ENCODE data around the gene IFITM10.
A peak's percentile ranks its signal among the peaks of the same experiment; 100 is the strongest.

The IFITM10 gene

DNA sequence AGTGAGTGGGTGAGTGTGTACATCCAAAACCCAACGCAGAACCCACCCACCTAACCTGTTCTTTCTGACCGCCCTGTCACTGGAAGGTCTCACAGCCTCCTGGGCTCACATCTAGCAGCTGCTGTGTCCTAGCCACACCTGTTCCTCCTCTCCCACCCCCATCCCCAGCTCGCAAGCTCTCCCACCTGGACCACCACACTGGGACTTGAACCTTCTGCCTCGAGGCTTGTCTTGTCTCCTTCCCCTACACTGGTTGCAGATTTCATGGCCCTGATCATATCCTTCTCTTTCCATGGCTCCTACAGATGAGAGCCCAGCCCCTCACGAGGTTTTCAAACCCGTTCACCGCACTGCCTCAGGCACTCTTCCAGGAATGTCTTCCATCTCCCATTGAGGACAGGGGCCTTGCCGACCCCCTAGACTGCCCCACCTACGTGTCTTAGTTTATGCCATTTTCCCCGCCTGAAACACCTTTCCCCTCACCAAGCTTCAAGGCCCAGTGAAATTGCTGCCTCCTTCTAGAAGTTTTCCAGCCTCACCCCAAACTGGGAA is 6.7 kb downstream of the IFITM10 start:
- Mint-ChIP-seq H3K27ac (no peak overlapping the region), H3K4me1 (no peaks in the 10 kb centered on the region), H3K9me3 (peaks cover 5 to 8% of the 10 kb centered on the region in 2 donors), H3K4me3 (no peak overlapping the region), H3K27me3 (no peaks in the 10 kb centered on the region)
- DNase-seq (no peak), ATAC-seq (no peak)

DNA sequence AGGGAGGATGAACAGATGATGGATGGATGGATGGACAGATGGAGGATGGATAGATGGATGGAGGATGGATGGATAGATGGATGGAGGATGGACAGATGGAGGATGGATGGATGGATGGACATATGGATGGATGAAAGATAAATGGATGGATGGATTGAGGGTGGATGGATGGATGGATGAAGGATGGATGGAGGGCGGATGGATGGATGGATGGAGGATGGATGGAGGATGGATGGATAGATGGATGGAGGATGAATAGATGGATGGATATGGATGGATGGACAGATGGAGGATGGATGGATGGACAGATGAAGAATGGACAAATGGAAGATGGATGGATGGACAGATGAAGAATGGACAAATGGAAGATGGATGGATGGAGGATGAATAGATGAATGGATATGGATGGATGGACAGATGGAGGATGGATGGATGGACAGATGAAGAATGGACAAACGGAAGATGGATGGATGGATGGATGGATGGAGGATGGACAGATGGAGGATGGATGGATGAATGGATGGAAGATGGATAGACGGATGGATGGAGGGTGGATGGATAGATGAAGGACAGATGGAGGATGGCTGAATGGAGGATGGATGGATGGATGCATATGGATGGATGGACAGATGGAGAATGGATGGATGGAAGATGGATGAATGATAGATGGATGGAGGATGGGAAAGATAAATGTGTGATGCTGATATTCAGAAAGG is 7.4 kb downstream of the IFITM10 start:
- Mint-ChIP-seq H3K27ac (no peak overlapping the region), H3K4me1 (no peaks in the 10 kb centered on the region), H3K27me3 (no peaks in the 10 kb centered on the region), H3K9me3 (peaks cover 9 to 13% of the 10 kb centered on the region in 2 donors), H3K4me3 (no peak overlapping the region)
- ATAC-seq (no peak), DNase-seq (no peak)

DNA sequence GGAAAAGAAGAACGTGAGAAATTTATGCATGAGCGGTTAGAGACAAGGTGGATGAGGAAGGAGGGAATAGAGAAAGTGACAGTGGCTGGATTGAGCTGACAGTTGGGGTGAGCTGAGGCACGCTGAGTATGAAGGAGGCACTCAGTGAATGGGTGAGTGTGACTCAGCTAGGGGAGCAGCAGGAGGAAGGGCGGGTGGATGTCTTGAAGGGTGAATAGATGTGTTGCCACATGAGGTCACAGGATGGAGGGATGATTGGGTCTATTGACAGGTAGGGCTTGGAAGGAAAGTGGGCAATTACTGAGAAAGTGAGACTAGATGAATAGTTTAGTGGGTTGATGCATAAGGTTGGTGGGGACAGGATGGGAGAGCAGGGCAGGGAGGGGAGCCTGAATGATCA is 8.0 kb downstream of the IFITM10 start:
- Mint-ChIP-seq H3K27me3 (no peaks in the 10 kb centered on the region), H3K4me1 (no peaks in the 10 kb centered on the region), H3K9me3 (peaks cover 16 to 19% of the 10 kb centered on the region in 2 donors), H3K27ac (no peak overlapping the region), H3K4me3 (no peak overlapping the region)
- no peak for DNase-seq
- ATAC-seq: peak; percentile 64

DNA sequence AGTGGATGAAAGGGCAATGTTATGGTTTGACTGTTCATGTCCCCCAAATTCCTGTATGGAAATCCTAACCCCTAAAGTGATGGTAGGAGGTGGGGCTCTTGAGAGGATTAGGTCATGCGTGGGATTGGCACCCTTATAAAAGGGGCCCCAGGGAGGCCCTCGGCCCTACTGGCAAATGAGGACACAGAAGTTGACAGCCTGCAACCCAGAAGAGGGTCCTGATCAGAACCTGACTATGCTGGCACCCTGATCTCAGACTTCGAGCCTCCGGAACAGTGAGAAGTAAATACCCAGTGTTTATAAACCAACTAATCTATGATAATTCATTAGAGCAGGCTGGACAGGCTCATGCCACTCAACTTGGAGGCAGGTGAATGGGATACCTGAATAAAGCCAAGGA is 8.7 kb downstream of the IFITM10 start:
- DNase-seq (no peak), ATAC-seq (no peak)
- Mint-ChIP-seq H3K27me3 (no peaks in the 10 kb centered on the region), H3K4me1 (no peaks in the 10 kb centered on the region), H3K4me3 (no peak overlapping the region), H3K27ac (no peak overlapping the region), H3K9me3 (peaks cover 19 to 22% of the 10 kb centered on the region in 2 donors)

DNA sequence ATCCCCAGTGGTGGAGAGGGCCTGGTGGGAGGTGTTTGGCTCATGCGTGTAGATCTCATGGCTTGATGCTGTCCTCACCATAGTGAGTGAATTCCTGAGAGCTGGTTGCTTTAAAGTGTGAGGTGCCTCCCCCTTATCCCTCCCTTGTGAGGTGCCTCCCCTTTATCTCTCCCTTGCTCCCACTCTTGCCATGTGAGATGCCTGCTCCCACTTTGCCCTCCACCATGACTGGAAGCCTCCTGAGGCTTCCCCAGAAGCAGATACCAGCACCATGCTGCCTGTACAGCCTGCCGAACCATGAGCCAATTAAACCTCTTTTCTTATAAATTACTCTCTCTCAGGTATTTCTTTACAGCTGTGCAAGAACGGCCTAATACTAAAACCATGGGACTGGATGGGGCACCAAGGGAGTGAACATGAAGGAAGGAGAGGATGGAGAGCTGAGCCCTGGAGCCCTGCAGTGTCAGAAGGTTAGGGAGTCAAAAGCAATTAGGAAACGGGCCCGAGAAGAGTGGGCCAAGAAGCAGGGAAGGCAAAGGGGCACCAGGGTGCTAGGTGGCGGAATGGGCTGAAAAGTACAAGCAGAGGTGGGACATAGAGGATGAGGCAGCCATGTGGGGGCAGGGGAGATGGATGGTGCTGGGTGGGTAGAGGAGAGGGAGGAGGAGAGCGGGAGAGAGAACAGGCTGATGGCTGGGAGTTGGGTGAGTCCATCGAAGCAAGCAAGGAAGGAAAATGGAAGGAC is 9.4 kb downstream of the IFITM10 start:
- no peak for ATAC-seq
- Mint-ChIP-seq H3K27me3 (no peaks in the 10 kb centered on the region), H3K9me3 (peaks cover 23 to 25% of the 10 kb centered on the region in 2 donors), H3K4me3 (no peak overlapping the region), H3K27ac (no peak overlapping the region), H3K4me1 (no peaks in the 10 kb centered on the region)
- no peak for DNase-seq

DNA sequence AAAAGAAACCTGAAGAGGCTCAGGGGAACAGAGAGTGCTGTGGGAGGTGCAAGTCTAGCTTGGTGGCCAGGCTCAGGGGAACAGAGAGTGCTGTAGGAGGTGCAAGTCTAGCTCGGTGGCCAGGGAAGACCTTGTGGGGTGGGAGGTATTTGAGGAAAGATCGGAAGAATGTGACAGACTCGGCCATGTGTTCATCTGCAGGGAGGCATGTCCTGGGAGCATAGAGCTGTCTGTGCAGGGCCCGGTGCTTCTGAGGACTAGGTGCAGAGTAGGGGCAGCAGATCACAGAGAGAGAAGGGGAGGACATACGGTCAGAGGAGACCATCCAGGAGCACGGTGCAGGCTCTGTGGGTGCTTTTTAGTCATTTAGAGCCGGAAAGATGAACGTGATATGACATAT is 10.8 kb downstream of the IFITM10 start:
- ATAC-seq: no peak
- H3K9me3 Mint-ChIP-seq: peaks cover 31 to 32% of the 10 kb centered on the region in 2 donors
- DNase-seq: no peak
- H3K27ac Mint-ChIP-seq: no peak overlapping the region
- peaks cover under 1% of the 10 kb centered on the region for H3K4me1 Mint-ChIP-seq
- no peak overlapping the region for H3K4me3 Mint-ChIP-seq
- H3K27me3 Mint-ChIP-seq: no peaks in the 10 kb centered on the region

DNA sequence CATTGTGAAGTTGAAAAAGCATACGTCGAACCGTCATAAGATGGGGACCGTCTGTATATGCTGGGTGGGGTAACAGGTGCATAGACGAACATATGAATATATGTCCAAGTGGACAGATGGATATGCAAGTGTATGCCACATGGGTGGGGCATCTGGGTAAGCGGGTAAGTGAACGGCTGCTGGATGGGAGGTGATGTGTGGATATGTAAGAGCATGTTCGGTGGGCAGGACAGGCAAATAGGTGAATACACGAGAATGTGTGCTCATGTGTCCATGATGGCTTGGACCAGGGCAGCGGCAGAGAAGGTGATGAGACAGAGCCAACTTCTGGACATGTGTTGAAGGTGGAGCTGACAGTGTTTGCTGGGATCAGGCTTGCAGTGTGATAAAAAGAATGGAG is 12.0 kb downstream of the IFITM10 start:
- Mint-ChIP-seq H3K27me3 (peaks cover 8% of the 10 kb centered on the region), H3K4me3 (no peak overlapping the region), H3K9me3 (peaks cover 31 to 32% of the 10 kb centered on the region in 2 donors), H3K4me1 (peaks cover 13% of the 10 kb centered on the region), H3K27ac (no peak overlapping the region)
- DNase-seq (no peak), ATAC-seq (no peak)

DNA sequence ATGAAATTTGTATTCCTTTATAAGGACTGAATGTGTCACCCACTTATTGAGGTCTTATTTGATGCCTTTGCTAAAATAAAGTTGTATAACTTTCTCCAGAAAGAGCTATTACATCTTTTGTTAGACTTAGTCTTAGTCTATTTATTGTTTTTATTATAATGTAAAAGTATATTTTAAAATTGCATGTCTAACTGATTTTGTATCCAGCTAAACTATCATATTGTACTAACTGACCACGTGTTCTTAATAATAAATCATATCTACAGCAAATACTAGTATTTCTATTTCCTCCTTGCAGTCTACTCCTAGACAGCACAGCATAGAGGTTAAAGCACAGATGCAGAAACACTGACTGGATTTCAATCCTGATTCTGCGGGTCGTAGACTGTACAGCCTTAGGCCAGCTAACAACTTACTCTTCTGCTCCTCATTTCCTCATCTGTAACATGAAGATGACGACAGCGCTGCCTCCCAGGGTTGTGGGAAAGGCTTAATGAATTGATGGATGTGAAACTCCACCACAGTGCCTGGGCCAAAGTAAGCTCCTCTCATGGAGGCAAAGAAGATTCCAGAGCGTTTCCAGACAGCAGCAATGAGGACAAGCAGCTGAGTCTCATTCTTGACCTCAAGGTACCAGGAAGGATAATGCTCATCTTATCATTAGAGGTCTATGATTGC is 13.2 kb downstream of the IFITM10 start:
- Mint-ChIP-seq H3K27me3 (peaks cover 9% of the 10 kb centered on the region), H3K27ac (no peak overlapping the region), H3K9me3 (peaks cover 31 to 32% of the 10 kb centered on the region in 2 donors), H3K4me3 (no peak overlapping the region), H3K4me1 (peaks cover 16% of the 10 kb centered on the region)
- DNase-seq (no peak), ATAC-seq (no peak)

DNA sequence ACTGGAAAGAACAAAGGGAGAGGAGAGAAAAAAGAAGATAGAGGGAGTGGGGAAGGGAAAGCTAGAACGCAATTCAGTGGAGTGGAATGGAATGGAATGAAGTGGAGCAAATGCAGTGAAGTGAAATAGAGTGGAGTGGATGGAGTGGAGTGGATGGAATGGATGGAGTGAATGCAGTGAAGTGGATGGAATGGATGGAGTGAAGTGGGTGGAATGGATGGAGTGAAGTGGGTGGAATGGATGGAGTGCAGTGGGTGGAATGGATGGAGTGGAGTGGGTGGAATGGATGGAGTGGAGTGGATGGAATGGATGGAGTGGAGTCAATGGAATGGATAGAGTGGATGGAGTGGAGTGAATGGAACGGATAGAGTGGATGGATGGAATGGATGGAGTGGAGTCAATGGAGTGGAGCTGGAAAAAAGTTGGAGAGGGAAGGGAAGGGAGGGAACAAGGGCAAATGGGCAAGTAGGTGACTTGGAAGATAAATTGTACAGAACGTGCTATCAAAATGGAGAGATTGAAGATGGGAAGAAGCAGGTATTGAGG is 13.9 kb downstream of the IFITM10 start:
- Mint-ChIP-seq H3K27ac (no peak overlapping the region), H3K4me3 (no peak overlapping the region), H3K27me3 (peaks cover 9% of the 10 kb centered on the region), H3K9me3 (peaks cover 33 to 34% of the 10 kb centered on the region in 2 donors), H3K4me1 (peaks cover 23% of the 10 kb centered on the region)
- no peak for ATAC-seq
- no peak for DNase-seq

DNA sequence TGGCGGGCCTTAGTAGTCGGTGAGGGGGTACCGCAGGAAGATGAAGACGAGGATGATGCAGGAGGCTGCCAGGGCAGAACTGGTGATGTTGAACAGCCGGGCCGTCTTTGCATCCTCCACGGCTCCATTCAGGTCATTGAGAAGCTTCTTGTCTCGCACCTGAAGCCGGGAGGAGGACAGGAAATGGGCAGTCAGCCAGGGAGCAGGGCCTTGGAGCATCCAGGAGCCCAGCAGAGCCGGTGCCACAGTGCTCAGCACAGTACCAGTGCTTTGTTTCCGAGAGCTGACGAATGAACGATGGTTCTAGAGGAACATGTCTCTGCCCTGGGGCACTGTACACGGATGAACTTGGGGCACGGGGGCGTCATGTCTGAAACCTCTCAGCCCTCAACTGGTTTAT is 15.1 kb downstream of the IFITM10 start:
- H3K9me3 Mint-ChIP-seq: peaks cover 38 to 41% of the 10 kb centered on the region in 2 donors
- ATAC-seq (no peak), DNase-seq (no peak)
- H3K27me3 Mint-ChIP-seq: peaks cover 9% of the 10 kb centered on the region
- peaks cover 36% of the 10 kb centered on the region for H3K4me1 Mint-ChIP-seq
- H3K27ac Mint-ChIP-seq: peak overlapping the region in 1 of 2 donors; percentile 28
- no peak overlapping the region for H3K4me3 Mint-ChIP-seq

DNA sequence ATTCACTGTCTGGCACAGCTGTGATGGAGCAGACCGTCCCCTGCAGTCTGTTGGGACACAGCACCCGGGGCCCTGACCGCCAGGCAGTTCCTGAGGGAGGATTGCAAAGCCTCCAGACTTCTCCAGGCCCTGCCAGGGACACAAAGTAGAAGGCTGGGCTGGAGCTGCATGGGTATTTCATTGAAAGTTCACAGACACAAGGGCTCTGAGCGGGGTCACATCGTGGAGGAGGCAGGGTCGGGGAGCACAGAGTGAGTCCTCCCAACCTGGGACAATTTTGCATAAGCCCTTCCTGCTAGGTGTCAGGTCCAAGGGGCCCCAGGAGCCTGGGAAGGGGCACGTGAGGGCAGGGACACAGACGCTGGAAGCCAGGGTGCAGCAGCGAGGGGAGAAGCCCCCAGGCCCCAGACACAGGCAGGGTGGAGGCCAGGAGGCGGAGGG is 15.7 kb downstream of the IFITM10 start:
- peaks cover 9% of the 10 kb centered on the region for H3K27me3 Mint-ChIP-seq
- peaks cover 38 to 41% of the 10 kb centered on the region in 2 donors for H3K9me3 Mint-ChIP-seq
- H3K4me1 Mint-ChIP-seq: peaks cover 42% of the 10 kb centered on the region
- ATAC-seq (no peak), DNase-seq (no peak)
- no peak overlapping the region for H3K4me3 Mint-ChIP-seq
- H3K27ac Mint-ChIP-seq: no peak overlapping the region

DNA sequence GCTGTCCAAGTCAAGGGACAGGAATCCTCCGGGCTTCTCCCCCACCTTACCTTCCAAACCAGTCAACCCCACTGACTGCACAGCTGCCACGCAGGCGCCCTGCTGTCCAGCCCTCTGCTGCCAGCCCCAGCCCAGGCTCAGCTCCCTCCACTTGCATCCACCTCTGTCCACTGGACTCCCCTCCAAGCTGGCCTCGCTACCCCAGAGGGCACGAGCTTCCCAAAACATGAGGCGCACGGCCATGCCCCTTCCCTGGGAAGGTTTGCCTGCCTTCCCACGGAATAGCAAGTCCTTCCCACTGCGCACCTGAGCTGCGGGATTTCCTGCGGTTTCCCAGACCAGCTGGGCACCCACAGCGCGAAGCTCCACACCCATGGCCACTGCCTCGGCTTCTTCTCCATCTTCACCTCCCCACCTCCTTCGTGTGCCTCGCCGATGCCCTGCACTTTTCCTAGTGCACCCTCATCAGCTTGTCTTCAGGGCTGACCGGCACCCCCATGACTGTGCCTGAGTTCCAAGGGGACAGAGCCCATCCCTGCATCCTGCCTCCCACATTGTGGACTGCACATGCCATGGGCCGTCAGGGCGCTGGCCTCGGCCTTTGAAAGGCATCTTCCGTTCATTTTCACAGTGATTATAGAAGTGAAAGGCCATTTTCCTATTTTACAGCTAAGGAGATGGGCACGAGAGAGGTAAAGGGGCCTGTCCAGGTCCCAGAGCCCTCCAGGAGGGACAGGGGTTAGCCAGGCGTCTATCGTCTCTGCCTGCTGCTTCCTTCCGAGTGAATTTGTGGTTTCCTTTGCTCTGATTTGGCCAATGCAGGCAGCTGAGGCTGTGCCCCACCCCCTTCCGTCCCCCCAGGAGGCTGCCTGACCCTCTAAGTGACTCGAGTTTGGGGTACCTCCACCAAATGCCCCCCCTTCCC is 16.4 kb downstream of the IFITM10 start:
- no peak for DNase-seq
- ATAC-seq: no peak
- Mint-ChIP-seq H3K9me3 (peaks cover 38 to 41% of the 10 kb centered on the region in 2 donors), H3K4me1 (peaks cover 49% of the 10 kb centered on the region), H3K4me3 (no peak overlapping the region), H3K27ac (no peak overlapping the region), H3K27me3 (peaks cover 9% of the 10 kb centered on the region)

DNA sequence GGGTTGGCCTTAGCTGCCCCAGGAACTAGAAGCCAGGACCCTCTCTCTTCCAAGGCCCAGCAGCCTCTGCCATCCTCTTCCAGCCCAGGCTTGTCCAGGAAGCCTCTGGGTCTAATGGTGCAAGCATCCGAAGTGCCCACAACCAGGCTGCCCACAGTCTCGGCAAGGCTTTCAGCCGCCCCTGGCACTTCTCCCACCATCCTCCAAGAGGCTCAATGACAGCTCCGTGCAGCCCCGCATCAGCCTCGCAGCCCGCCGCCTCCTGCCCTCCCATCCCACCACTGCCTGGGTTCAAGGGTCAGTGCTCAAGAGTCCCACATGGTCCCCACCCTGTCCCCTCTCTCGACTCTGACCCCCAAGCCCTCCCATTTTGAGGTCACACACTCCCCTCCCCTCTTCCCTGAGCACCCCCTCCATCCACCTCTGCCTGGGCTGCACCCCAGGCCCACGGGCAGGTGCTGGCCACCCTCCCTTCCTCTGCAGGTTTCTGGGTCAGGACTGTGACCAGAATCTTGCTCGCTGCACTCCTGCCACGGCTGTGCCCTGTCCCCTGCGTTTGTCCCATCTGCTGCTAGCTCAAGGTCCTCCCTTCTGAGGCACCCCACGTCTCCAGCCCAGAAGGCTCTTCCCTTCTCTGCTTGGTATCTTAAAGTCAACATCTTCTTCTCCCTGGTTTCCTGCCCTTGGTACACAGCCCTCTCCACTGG is 17.2 kb downstream of the IFITM10 start:
- H3K27ac Mint-ChIP-seq: no peak overlapping the region
- H3K4me3 Mint-ChIP-seq: no peak overlapping the region
- H3K4me1 Mint-ChIP-seq: peaks cover 57% of the 10 kb centered on the region
- peaks cover 9% of the 10 kb centered on the region for H3K27me3 Mint-ChIP-seq
- no peak for DNase-seq
- peaks cover 35 to 37% of the 10 kb centered on the region in 2 donors for H3K9me3 Mint-ChIP-seq
- peak; percentile 16 for ATAC-seq

DNA sequence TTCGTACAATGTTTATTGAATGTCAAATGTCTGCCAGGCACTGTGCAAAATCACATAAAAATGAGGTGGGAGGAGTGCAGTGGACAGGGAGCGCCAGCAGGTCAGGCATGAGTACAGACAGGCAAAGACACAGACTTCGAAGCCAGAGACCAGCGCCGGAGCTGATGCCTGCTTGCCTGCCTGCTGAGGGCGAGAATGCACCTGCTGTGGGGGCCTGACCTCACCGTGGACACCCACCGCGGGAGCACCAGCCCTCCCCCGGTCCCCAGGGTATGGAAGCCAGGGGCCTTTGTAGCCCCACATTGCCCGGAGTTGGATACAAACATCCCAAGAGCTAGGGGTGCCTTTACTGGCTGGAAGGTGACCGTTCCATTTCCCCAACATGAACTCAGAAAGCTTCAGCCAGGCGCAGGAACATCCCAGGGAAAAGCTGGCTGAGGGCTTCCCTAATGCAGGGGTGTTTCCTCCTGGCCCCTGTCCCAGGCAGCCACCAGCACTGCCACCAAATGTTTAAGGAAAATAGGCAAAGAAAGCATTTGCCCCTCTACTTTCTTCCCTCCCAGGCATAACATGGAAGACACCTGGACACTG is 17.9 kb downstream of the IFITM10 start:
- peaks cover 29 to 31% of the 10 kb centered on the region in 2 donors for H3K9me3 Mint-ChIP-seq
- peaks cover 9% of the 10 kb centered on the region for H3K27me3 Mint-ChIP-seq
- no peak overlapping the region for H3K4me3 Mint-ChIP-seq
- DNase-seq (no peak), ATAC-seq (no peak)
- peaks cover 64% of the 10 kb centered on the region for H3K4me1 Mint-ChIP-seq
- no peak overlapping the region for H3K27ac Mint-ChIP-seq

Data from stimulated activated naive CD8-positive, alpha-beta T cell treated with anti-CD3 and anti-CD28 coated beads, Interleukin-15, amount 100 ng/mL, for 72 hours (primary cell).